ENCODE data around the gene TMEM9. TPM values are rescaled to one million over a fixed set of nuclear protein-coding genes. Genes with fewer than 3 reads are reported as not detected.
A peak's percentile ranks its signal among the peaks of the same experiment; 100 is the strongest.

The TMEM9 gene
- total RNA-seq, 1 donor from 2014 or later, result 109 TPM

GRCh38 chr1:201145816-201146215 is 8.5 kb downstream of the TMEM9 start:
- no peak for TF ChIP-seq EZH2 (IDR thresholded peaks at IDR 0.05)
- no peak for TF ChIP-seq CTCF (IDR thresholded peaks at IDR 0.05)
- no peak for TF ChIP-seq EZH2phosphoT487 (IDR thresholded peaks at IDR 0.05)
- Histone ChIP-seq H3K27me3 (no peaks in the 10 kb centered on the region), H3K79me2 (ENCODE audit: low read depth) (no peaks in the 10 kb centered on the region), H3K4me1 (no peaks in the 10 kb centered on the region), H3K4me3 (no peak overlapping the region), H3K4me2 (no peak overlapping the region), H3F3A (ENCODE audit: low read depth) (no peaks in the 10 kb centered on the region), H3K9ac (no peak overlapping the region), H3K36me3 (no peaks in the 10 kb centered on the region), H3K27ac (no peak overlapping the region), H3K9me3 (ENCODE audit: low read depth) (no peaks in the 10 kb centered on the region), H4K20me1 (ENCODE audit: low read depth) (peaks cover 43% of the 10 kb centered on the region), H2AFZ (replicated peaks) (no peak overlapping the region)
- DNase-seq (ENCODE audit: low spot score), result no peak
- no peak overlapping the region for H3K4me3 Mint-ChIP-seq
- H3K4me1 Mint-ChIP-seq, result peaks cover 4% of the 10 kb centered on the region
- H3K27ac Mint-ChIP-seq, result no peak overlapping the region
- peaks cover 45% of the 10 kb centered on the region for H3K36me3 Mint-ChIP-seq
- peaks cover 8% of the 10 kb centered on the region for H3K27me3 Mint-ChIP-seq (ENCODE audit: insufficient read depth, low read depth)
- no peaks in the 10 kb centered on the region for H3K9me3 Mint-ChIP-seq

- Mint-ChIP-seq H3K27me3 (ENCODE audit: insufficient read depth, low read depth) (peaks cover 8% of the 10 kb centered on the region), H3K9me3 (no peaks in the 10 kb centered on the region), H3K27ac (peak overlapping the region; percentile 25), H3K4me1 (peaks cover 6% of the 10 kb centered on the region), H3K4me3 (no peak overlapping the region), H3K36me3 (peaks cover 43% of the 10 kb centered on the region)
- Histone ChIP-seq H3K4me1 (peaks cover 5% of the 10 kb centered on the region), H3K79me2 (ENCODE audit: low read depth) (no peaks in the 10 kb centered on the region), H3K9ac (no peak overlapping the region), H3K36me3 (no peaks in the 10 kb centered on the region), H3K4me3 (no peak overlapping the region), H3K27me3 (no peaks in the 10 kb centered on the region), H3F3A (ENCODE audit: low read depth) (no peaks in the 10 kb centered on the region), H3K4me2 (no peak overlapping the region), H4K20me1 (ENCODE audit: low read depth) (peaks cover 44% of the 10 kb centered on the region), H3K9me3 (ENCODE audit: low read depth) (no peaks in the 10 kb centered on the region), H3K27ac (no peak overlapping the region), H2AFZ (replicated peaks) (no peak overlapping the region)
- no peak for DNase-seq (ENCODE audit: low spot score)
- TF ChIP-seq CTCF (IDR thresholded peaks at IDR 0.05), result no peak
- no peak for TF ChIP-seq EZH2 (IDR thresholded peaks at IDR 0.05)
- TF ChIP-seq EZH2phosphoT487 (IDR thresholded peaks at IDR 0.05), result no peak
Observed at GRCh38 chr1:201145132-201145531, 9.1 kb downstream of the TMEM9 start.

GRCh38 chr1:201144701-201145100 is 9.6 kb downstream of the TMEM9 start:
- Histone ChIP-seq H3K9ac (no peak overlapping the region), H3K4me3 (no peak overlapping the region), H2AFZ (replicated peaks) (no peak overlapping the region), H3K4me2 (no peak overlapping the region), H3K4me1 (peaks cover 5% of the 10 kb centered on the region), H4K20me1 (ENCODE audit: low read depth) (peaks cover 45% of the 10 kb centered on the region), H3K27ac (no peak overlapping the region), H3K9me3 (ENCODE audit: low read depth) (no peaks in the 10 kb centered on the region), H3K36me3 (no peaks in the 10 kb centered on the region), H3F3A (ENCODE audit: low read depth) (no peaks in the 10 kb centered on the region), H3K79me2 (ENCODE audit: low read depth) (no peaks in the 10 kb centered on the region), H3K27me3 (no peaks in the 10 kb centered on the region)
- Mint-ChIP-seq H3K27me3 (ENCODE audit: insufficient read depth, low read depth) (peaks cover 8% of the 10 kb centered on the region), H3K4me1 (peaks cover 9% of the 10 kb centered on the region), H3K36me3 (peaks cover 46% of the 10 kb centered on the region), H3K27ac (no peak overlapping the region), H3K4me3 (peak overlapping the region; percentile 6), H3K9me3 (no peaks in the 10 kb centered on the region)
- TF ChIP-seq EZH2 (IDR thresholded peaks at IDR 0.05) (no peak), EZH2phosphoT487 (IDR thresholded peaks at IDR 0.05) (no peak), CTCF (IDR thresholded peaks at IDR 0.05) (no peak)
- DNase-seq (ENCODE audit: low spot score), result no peak

Measured in neural progenitor cell (in vitro differentiated cells).